ENCODE results near the gene PKD1L1. TPM values are rescaled to one million over a fixed set of nuclear protein-coding genes. Genes with fewer than 3 reads are reported as not detected.

PKD1L1 gene
- polyA plus RNA-seq, 1 of the 3 experiments (the other 2 are of a cell fraction): 0.10 TPM

- no peaks in the 10 kb centered on the region for H3K4me1 ChIP-seq (ENCODE audit: control insufficient read depth in 1 of 2, insufficient read depth in 2 of 2, low read depth in 1 of 2, low read length in 1 of 2)
- H3K9me2 ChIP-seq: no peaks in the 10 kb centered on the region
- DNase-seq: peak; percentile 49
- ChIA-PET CTCF (interaction anchor here (0.8 to 2.1 kb wide), 10 partner anchors 10 to 599 kb away, joined by 3 to 12 read pairs (median 3); no protein-coding TSS in a partner anchor), POLR2A (no interaction called here)
- H3K9ac ChIP-seq: no peak overlapping the region
- no peak overlapping the region for H3K4me2 ChIP-seq
- whole genome bisulfite sequencing (ENCODE audit: low lambda C conversion rate): 75% methylated on average over 9 of the region's 9 CpGs
- H3K4me3 ChIP-seq (ENCODE audit: low read depth in 2 of 2, low read length in 1 of 2): no peak overlapping the region
- H3F3A ChIP-seq (replicated peaks; ENCODE audit: insufficient read depth): no peaks in the 10 kb centered on the region
- peak; percentile 64 for TF ChIP-seq RAD21 (IDR thresholded peaks at IDR 0.05; ENCODE audit: low read length)
- TF ChIP-seq SMC3 (IDR thresholded peaks at IDR 0.05; ENCODE audit: low read depth, low read length): peak; percentile 29
- no peak for TF ChIP-seq MXI1 (IDR thresholded peaks at IDR 0.05; ENCODE audit: low read depth, low read length)
- TF ChIP-seq CTCF (IDR thresholded peaks at IDR 0.05): peak; percentile 44
- H3K79me2 ChIP-seq (ENCODE audit: insufficient read depth): no peaks in the 10 kb centered on the region
- no peaks in the 10 kb centered on the region for H3K27me3 ChIP-seq (ENCODE audit: insufficient read depth)
- H2AFZ ChIP-seq (ENCODE audit: low read depth): no peak overlapping the region
- no peaks in the 10 kb centered on the region for H3K36me3 ChIP-seq (replicated peaks in 1 of 2; ENCODE audit: control insufficient read depth in 1 of 2, insufficient read depth in 2 of 2, low read length in 1 of 2)
- H4K20me1 ChIP-seq (ENCODE audit: insufficient read depth): no peaks in the 10 kb centered on the region
- H3K27ac ChIP-seq (ENCODE audit: low read depth in 2 of 2, low read length in 1 of 2): no peak overlapping the region
- no peaks in the 10 kb centered on the region for H3K9me3 ChIP-seq
Measured at GRCh38 chr7:47852330-47853245, 95.7 kb downstream of the PKD1L1 start.

- no peak overlapping the region for H3K4me2 ChIP-seq
- CTCF ChIA-PET: interaction anchor here (1.0 kb wide), 1 partner anchor 121 kb away, joined by 3 read pairs; no protein-coding TSS in a partner anchor
- DNase-seq: no peak
- no peak overlapping the region for H2AFZ ChIP-seq (ENCODE audit: low read depth)
- H3K27me3 ChIP-seq (ENCODE audit: insufficient read depth): peaks cover 6% of the 10 kb centered on the region; the same call in 1 of the 2 replicates
- H3K9me3 ChIP-seq: no peaks in the 10 kb centered on the region
- H3K4me1 ChIP-seq (ENCODE audit: control insufficient read depth in 1 of 2, insufficient read depth in 2 of 2, low read depth in 1 of 2, low read length in 1 of 2): no peaks in the 10 kb centered on the region; a peak in 2 of 4 replicates
- WGBS (ENCODE audit: low lambda C conversion rate): 88% methylated on average over 5 of the region's 5 CpGs
- POLR2A ChIA-PET: no interaction called here
- no peaks in the 10 kb centered on the region for H3F3A ChIP-seq (replicated peaks; ENCODE audit: insufficient read depth)
- no peak for TF ChIP-seq IRF3 (IDR thresholded peaks at IDR 0.05; ENCODE audit: low read depth, low read length)
- no peaks in the 10 kb centered on the region for H3K9me2 ChIP-seq
- H3K36me3 ChIP-seq (replicated peaks in 1 of 2; ENCODE audit: control insufficient read depth in 1 of 2, insufficient read depth in 2 of 2, low read length in 1 of 2): no peaks in the 10 kb centered on the region
- no peak overlapping the region for H3K9ac ChIP-seq
- H3K27ac ChIP-seq (ENCODE audit: low read depth in 2 of 2, low read length in 1 of 2): no peak overlapping the region
- no peak overlapping the region; a peak in 1 of 4 replicates for H3K4me3 ChIP-seq (ENCODE audit: low read depth in 2 of 2, low read length in 1 of 2)
- H3K79me2 ChIP-seq (ENCODE audit: insufficient read depth): no peaks in the 10 kb centered on the region
- no peaks in the 10 kb centered on the region for H4K20me1 ChIP-seq (ENCODE audit: insufficient read depth)
Measured at GRCh38 chr7:47847207-47847606, 101.1 kb downstream of the PKD1L1 start.

Data from SK-N-SH (cell line).